GM21786 (cell line): ENCODE results near the gene COMP.

Experiments used
- ATAC-seq: cut with Tn5 transposase; IDR thresholded peaks from one replicate; pipeline ENCODE4 v1.9.1; 2021; ENCODE audit not compliant: unreplicated experiment

The COMP gene

DNA sequence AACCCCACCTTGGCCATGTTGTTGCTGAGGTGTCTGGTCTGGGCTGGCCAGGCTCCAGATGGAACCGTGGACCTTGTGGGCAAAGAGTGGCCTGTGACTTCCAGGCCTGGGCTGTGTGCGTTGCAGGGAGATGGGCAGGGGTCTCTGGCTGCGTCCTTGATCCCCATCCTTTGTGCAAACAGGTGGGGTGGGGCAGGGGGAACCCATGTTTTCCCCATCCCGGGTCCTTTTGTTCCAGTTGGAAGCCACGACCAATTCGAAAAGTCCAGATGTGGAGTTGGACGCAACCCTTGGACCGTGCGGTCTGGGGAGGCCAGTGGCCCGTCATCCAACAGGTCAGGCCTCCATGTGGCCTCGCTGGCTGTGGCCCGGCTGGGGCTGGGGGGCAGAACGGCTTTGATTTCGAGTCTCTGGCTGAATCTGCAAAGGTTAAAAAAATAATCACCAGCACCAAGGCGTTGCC lies 13.1 kb upstream of the COMP start:
- no peak for ATAC-seq

DNA sequence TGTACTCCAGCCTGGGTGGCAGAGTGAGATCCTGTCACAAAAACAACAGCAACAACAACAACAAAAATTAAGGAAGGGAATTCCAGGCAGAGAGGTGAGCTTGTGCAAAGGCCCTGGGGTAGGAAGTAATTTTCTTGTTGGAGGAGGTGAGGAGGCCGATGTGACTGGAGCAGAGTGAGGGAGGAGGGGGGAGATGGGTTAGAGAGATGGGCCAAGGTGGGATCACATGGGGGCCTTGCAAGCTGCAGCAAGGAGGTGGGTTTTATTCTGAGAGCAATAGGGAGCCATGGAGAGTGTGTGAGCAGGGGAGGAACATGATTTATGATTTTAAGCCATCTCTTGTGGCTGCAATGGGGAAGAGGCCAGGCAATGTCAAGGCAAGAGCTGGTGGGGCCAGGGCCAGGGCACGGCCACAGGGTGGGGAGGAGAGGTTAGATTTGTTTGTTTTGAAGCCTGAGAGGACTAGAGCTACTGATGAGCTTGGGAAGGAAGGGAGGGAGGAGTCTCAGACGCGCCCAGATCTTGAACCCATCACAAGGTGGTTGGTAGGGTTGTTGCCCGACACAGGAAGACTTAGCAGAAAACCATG lies 12.5 kb upstream of the COMP start:
- no peak for ATAC-seq

- ATAC-seq = no peak
Observed at GRCh38 chr19:18802354-18802753, 11.2 kb upstream of the COMP start.

- ATAC-seq = no peak
Observed at GRCh38 chr19:18800636-18801035, 9.5 kb upstream of the COMP start.

GRCh38 chr19:18800079-18800478 lies 9.0 kb upstream of the COMP start:
- ATAC-seq = no peak

DNA sequence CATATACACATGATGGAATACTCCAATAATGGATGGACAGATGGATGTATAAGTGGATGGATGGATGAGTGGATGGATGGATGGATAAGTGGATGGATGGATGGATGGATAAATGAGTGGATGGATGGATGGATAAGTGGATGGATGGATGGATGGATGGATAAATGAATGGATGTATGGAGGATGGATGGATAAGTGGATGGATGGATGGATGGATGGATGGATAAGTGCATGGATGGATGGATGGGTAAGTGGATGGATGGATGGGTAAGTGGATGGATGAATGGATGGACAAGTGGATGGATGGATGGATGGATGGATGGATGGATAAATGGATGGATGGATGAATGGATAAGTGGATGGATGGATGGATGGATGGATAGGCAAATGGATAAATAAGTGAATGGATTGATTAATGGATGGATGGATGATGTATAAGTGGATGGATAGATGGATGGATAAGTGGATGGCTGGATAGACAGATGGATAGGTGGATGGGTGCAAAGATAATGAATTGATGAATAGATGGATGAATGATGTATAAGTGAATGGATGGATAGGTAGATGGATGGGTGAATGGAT lies 8.4 kb upstream of the COMP start:
- ATAC-seq = no peak

DNA sequence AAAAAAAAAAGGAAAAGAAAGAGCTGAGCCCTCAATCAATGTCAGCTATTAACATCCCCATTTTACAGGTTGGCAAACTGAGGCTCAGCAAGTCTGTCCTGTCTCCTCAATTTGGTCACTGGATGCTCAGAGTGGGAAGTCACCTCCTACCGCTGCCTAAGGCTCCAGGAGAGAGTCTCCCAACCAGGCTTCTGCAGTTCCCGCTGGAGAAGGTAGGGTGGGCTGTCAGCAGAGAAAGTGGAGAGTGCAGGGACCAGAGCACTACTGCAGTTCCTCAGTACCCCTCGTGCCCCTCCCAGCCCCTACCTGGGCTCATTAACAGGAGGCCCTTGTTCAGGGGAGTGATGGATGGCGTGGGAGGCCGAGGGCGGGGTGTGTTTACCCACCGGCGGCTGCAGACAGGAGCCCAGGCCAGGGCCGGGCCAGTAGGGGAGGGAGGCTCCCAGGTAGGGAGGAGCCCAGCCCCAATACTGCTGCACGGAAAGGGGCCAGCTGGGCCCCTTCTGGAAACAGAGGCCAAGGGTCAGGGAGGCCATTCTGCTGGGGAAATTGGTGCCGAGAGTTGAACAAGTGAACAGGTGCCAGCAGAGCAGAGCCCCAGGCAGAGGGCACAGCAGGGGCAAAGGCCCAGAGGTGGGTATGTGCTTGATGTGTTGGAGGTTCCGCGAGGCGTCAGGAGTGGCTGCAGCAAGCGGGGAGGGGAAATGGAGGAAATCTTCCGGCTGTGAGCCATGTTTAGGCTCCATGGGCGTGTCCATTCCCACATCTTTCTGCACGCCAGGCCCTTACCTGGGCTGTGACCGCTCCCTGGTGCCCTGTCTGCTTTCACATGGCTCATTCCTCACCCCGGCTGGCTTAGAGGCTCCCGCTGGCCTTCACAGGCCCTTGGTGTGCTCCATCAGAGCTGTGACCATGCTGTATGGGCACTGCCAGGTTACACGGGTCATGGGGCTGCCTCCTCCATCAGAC lies 7.6 kb upstream of the COMP start:
- no peak for ATAC-seq

- ATAC-seq = no peak
Observed at GRCh38 chr19:18796239-18796638, 5.1 kb upstream of the COMP start.

GRCh38 chr19:18795540-18795939 lies 4.4 kb upstream of the COMP start:
- ATAC-seq = no peak

DNA sequence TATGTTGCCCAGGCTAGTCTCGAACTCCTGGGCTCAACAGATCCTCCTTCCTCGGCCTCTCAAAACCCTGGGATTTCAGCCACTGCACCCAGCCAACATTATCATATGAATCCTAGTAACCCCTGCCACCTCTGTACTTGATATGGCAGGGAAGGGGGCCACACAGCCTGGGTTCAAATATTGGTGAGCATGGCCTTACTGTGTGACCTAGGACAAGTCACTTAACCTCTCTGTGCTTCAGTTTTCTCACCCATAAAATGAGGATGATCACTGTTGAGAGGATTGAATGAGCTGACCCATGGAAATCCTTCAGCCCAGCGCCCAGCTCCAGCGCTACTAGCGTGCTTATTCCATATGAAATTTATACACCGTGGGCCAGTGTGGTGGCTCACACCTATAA lies 3.6 kb upstream of the COMP start:
- no peak for ATAC-seq

GRCh38 chr19:18794029-18794313 lies 2.9 kb upstream of the COMP start:
- ATAC-seq = no peak

DNA sequence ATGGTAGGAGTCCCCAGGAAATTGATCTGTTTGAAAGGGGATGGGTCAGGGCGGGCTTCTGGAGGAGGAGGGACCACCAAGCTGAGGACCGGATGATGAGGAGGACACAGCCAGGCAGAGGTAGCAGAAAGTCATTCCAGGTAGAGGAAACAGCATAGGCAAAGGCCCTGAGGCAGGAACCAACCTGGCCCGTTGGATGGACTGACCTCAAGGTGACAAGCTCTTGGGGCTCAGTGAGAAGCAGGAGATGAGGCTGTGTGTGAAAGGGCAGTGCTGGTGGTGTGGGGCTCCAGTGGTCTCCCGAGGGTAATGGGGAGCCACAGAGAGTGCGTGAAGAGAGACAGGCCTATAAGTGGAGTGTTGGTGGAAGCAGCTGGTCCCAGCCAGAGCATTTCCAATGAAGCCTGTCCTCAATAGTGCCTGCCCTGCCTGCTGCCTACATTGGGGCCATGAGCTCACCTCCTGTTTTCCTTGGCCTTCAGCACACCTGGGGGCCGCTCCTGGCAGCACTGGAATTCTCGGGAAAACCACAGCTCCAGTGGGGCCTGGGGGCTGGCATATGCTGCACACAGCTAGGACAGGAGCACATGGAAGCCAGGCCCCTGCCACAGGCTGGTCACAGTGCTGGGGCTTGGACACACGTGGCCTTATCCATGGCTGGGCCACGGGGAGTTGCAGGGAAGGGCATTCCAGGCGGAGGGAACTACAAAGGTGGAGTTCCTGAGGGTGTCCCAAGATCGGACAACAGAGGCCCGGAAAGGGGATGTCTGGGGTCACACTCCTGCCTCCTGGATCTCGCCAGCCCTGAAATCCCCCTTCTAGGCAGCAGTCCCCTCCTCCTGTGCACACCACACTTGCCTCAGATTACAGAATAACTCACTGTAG lies 2.3 kb upstream of the COMP start:
- no peak for ATAC-seq

DNA sequence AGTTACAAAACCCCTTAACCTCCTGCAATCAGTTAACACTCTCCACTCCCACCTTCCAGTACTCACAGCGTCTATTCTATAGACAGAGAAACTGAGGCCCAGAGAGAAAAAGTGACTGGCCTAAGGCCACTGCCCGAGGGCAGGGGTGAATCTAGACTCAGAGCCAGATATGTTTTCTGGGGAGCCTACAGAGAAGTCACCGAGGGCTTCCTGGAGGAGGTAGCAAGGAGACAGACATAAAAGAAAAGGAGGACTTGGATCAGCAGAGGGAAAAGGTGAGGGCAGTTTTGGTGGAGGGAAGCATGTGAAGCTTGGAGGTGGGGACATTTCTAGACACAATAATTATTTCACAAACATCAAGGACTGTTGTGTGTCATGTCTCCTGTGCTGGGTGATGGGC lies 1.6 kb upstream of the COMP start:
- ATAC-seq = no peak

- ATAC-seq = no peak
Observed at GRCh38 chr19:18791315-18791678, 192 bp upstream of the COMP start.

- no peak for ATAC-seq
Observed at GRCh38 chr19:18789883-18790565, 1.1 kb downstream of the COMP start.

DNA sequence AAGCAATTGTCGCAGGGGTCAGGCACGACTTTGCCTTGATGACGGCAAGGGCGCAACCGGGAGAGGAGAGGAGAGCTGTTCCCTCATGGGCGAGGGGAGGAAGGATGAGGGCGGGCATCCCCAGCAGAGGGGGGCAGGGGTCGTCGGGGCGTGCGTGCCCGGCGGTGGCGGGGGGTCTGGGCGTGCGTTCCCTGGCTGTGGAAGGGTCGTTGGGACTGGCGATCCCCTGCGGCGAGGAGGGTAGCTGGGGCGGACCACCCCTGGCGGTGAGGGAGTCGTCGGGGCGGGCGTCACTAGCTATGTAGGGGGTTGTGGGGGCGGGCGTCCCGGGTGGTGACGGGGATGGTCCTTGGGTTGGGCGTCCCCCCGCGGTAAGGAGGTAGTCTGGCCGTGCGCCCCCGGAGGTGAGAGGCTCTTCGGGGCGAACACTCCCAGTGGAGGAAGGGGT lies 1.7 kb downstream of the COMP start:
- ATAC-seq = no peak

- ATAC-seq = no peak
Observed at GRCh38 chr19:18788529-18789421, 2.3 kb downstream of the COMP start.

GRCh38 chr19:18785179-18786124 lies 5.7 kb downstream of the COMP start:
- no peak for ATAC-seq

- no peak for ATAC-seq
Observed at GRCh38 chr19:18784786-18785120, 6.4 kb downstream of the COMP start.
